Measurements from ENCODE around the gene MKLN1. TPM values are rescaled to one million over a fixed set of nuclear protein-coding genes. Genes with fewer than 3 reads are reported as not detected.

MKLN1 gene
- total and polyA plus RNA-seq, 7 donors, result 6.6 to 68.1 (median 48.2) TPM

DNA sequence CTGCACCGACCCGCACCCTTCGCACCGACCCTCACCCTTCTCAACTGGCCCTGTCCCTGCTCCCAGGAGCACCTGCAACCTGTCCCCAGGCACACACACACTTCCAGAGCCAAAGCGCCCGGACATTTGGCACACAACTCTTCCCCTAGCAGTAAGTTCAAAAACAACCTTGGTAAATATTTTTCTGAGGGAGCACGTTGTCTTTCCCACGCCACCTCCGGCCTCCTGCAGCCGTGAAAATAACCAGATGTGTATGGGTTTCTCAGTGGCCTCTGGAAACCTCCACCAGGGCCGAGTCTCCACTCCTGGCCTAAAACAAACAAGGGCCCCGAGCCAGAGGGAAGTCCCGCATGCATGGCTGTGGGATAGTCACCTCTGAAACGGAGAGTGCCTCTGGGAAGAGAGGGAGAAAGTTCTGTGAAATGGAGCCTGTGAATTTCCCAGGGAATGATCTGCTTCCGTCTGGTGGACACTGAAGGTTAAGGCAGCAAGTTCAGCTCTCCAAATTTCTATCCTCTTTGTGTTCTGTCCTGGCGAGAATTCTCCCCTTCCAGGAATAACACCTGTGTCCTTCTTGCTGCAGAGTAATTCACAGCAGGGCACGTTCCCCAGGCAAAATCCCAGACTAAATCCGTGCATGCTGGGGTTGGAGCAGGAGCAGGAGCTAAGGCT lies 213.0 kb downstream of the MKLN1 start:
- WGBS, 2 donors, result 59 to 65% methylated on average over 18 of the region's 18 CpGs
- DNase-seq, result peak; percentile 89
- H3K36me3 ChIP-seq, result no peaks in the 10 kb centered on the region

DNA sequence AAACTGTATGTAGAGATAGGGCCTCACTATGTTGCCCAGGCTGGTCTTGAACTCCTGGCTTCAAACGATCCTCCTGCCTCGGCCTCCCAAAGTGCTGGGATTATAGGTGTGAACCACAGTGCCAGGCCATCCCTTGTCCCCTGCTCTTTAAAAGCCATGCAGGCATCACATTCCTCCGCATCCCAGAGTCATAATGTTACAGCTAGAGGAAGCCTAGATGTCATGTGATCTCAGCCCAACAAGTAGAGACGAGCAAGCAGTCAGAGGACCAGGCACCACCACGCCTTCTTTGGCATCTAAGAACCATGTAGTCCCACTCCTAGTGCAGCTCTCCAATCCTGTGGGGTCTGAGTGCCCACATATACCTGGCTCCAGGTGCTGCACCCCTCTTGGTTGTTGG lies 215.6 kb downstream of the MKLN1 start:
- 91 to 93% methylated on average over 5 of the region's 5 CpGs for WGBS, 2 donors
- intact Hi-C loops (cut with DNase I), result loop anchor here (5.0 kb wide), 1 partner anchor 36 kb away; no protein-coding TSS in a partner anchor
- DNase-seq, result peak; percentile 40
- Histone ChIP-seq H3K4me1 (peaks cover 3 to 78% (median 49%) of the 10 kb centered on the region in 4 donors), H3K9me3 (no peaks in the 10 kb centered on the region), H3K27me3 (no peaks in the 10 kb centered on the region), H3K36me3 (no peaks in the 10 kb centered on the region), H3K4me3 (no peak overlapping the region), H3K27ac (peak overlapping the region in 3 of 4 donors; percentile 59 to 87 (median 60))
- TF ChIP-seq POLR2A (IDR thresholded peaks at IDR 0.05), result no peak
- TF ChIP-seq POLR2AphosphoS5 (IDR thresholded peaks at IDR 0.05), result no peak

More for the DNA sequence above, 213.0 kb downstream of the MKLN1 start:
- intact Hi-C loops (cut with DNase I), result loop anchor here (5.0 kb wide), 1 partner anchor 33 kb away; no protein-coding TSS in a partner anchor
- Histone ChIP-seq H3K27me3 (no peaks in the 10 kb centered on the region), H3K4me3 (no peak overlapping the region), H3K27ac (peak overlapping the region; percentile 60 to 87 (median 75)), H3K9me3 (no peaks in the 10 kb centered on the region), H3K4me1 (peaks cover 3 to 80% (median 47%) of the 10 kb centered on the region in 4 donors)
- peak in 1 of 4 donors; percentile 54 for TF ChIP-seq EP300 (IDR thresholded peaks at IDR 0.05)
- TF ChIP-seq POLR2AphosphoS5 (IDR thresholded peaks at IDR 0.05), result peak; percentile 36 to 81 (median 54)
- TF ChIP-seq, protein P1, sequence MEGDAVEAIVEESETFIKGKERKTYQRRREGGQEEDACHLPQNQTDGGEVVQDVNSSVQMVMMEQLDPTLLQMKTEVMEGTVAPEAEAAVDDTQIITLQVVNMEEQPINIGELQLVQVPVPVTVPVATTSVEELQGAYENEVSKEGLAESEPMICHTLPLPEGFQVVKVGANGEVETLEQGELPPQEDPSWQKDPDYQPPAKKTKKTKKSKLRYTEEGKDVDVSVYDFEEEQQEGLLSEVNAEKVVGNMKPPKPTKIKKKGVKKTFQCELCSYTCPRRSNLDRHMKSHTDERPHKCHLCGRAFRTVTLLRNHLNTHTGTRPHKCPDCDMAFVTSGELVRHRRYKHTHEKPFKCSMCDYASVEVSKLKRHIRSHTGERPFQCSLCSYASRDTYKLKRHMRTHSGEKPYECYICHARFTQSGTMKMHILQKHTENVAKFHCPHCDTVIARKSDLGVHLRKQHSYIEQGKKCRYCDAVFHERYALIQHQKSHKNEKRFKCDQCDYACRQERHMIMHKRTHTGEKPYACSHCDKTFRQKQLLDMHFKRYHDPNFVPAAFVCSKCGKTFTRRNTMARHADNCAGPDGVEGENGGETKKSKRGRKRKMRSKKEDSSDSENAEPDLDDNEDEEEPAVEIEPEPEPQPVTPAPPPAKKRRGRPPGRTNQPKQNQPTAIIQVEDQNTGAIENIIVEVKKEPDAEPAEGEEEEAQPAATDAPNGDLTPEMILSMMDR (IDR thresholded peaks at IDR 0.05), result peak; percentile 18 to 50 (median 30)
- no peak for TF ChIP-seq POLR2A (IDR thresholded peaks at IDR 0.05)

DNA sequence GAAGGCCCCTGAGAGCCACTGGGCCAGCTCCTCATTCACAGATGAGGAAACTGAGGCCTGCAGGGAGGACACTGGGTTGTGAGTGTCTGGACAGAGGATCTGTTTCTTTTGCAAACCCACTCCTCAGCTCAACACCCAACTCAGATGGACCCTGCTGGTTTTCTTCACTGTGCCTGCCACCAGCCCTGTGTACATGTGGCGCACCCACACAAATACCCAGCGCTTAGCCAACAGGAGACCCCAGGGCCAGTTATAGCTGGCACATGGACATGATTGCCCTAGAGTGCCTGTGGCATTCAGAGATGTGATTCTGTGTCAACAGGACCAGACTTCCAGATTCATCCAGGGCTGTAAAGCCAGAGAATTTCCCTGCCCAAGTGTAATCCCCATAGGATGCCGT lies 216.3 kb downstream of the MKLN1 start:
- no peak for DNase-seq
- no peaks in the 10 kb centered on the region for H3K36me3 ChIP-seq
- TF ChIP-seq POLR2A (IDR thresholded peaks at IDR 0.05) (no peak), POLR2AphosphoS5 (IDR thresholded peaks at IDR 0.05) (no peak), EP300 (IDR thresholded peaks at IDR 0.05) (no peak)
- TF ChIP-seq, protein P1 (IDR thresholded peaks at IDR 0.05), result no peak
- peaks cover 3 to 70% (median 42%) of the 10 kb centered on the region in 4 donors for H3K4me1 ChIP-seq
- no peak overlapping the region for H3K4me3 ChIP-seq
- WGBS, 2 donors, result 96% methylated on average over 3 of the region's 3 CpGs
- intact Hi-C loops (cut with DNase I), result loop anchor here (1.0 to 5.0 kb wide), 2 partner anchors 37 to 110 kb away; no protein-coding TSS in a partner anchor
- H3K9me3 ChIP-seq, result no peaks in the 10 kb centered on the region
- peak overlapping the region; percentile 21 to 87 (median 54) for H3K27ac ChIP-seq
- H3K27me3 ChIP-seq, result no peaks in the 10 kb centered on the region

DNA sequence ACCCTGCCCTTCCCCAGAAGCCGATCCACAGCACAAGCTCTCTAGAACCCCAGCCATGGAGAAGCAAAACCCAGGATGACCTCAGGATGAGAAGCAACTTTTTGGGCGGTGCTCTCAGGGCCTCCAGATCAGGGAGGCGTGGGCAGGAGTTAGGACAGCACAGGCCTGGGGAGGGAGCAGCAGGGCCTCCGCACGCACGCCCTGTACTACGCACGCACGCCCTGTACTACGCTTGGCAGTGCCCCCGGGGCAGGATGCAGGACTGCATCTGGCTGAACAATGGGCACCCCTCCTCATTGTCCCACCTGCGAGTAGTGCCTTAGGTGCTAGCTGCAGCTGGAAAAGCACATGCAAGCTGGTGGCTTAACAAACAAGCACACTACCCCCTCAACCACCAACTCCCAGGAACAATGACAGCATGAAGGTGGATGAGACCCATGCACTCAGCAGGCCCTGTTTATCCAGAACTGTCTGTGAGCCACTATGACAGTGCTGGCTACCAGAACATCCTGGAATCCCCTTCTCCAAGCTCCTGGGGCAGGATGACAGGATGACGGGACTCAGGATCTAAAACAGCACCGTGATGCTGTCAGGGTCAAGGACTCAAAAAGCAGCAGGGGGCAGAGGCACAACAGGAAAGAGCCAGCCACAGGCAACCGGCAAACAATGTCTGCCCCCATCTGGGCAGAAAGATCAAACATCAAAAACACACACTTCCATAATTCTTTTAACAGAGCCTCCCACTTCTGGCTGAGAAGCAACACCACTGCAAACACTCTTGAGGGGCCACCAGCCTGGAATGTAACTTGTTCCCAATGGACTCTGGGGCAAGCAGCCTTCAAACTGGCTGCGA lies 217.0 kb downstream of the MKLN1 start:
- TF ChIP-seq, protein P1 (IDR thresholded peaks at IDR 0.05), result no peak
- peak in 1 of 4 donors; percentile 38 for TF ChIP-seq POLR2AphosphoS5 (IDR thresholded peaks at IDR 0.05)
- Histone ChIP-seq H3K27me3 (no peaks in the 10 kb centered on the region), H3K4me1 (peaks cover 3 to 64% (median 36%) of the 10 kb centered on the region in 4 donors), H3K4me3 (no peak overlapping the region), H3K27ac (peak overlapping the region; percentile 21 to 87 (median 54)), H3K36me3 (no peaks in the 10 kb centered on the region), H3K9me3 (no peaks in the 10 kb centered on the region)
- peak; percentile 71 for DNase-seq
- WGBS, 2 donors, result 78 to 86% methylated on average over 16 of the region's 16 CpGs
- intact Hi-C loops (cut with DNase I), result loop anchor here (1.0 to 5.0 kb wide), 2 partner anchors 37 to 110 kb away; no protein-coding TSS in a partner anchor

DNA sequence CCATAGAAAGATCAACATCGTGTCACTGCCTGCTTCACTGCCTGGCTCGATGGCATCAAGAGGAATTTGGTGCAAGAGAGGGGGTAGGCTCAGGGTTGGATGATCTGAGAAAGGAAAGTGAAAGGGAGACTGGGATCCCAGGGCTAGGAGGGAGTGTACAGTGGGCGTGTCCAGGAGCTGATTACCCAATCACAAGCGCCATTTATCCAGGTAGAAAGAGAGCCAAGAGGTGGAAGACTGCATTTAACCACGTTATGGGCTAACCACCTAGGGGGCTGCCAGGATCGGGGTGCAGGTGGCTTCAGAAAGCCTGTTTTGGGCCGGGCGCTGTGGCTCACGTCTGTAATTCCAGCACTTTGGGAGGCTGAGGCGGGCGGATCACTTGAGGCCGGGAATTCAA lies 218.4 kb downstream of the MKLN1 start:
- no peak for TF ChIP-seq POLR2AphosphoS5 (IDR thresholded peaks at IDR 0.05)
- no peak for TF ChIP-seq POLR2A (IDR thresholded peaks at IDR 0.05)
- no peak for TF ChIP-seq EP300 (IDR thresholded peaks at IDR 0.05)
- TF ChIP-seq, protein P1 (IDR thresholded peaks at IDR 0.05), result no peak
- no peaks in the 10 kb centered on the region for H3K9me3 ChIP-seq
- no peak overlapping the region for H3K4me3 ChIP-seq
- H3K4me1 ChIP-seq, result peaks cover 0 to 58% (median 25%) of the 10 kb centered on the region in 4 donors
- 64 to 80% methylated on average over 12 of the region's 12 CpGs for WGBS, 2 donors
- peak; percentile 60 for DNase-seq
- H3K36me3 ChIP-seq, result no peaks in the 10 kb centered on the region
- H3K27ac ChIP-seq, result peak overlapping the region; percentile 3 to 87 (median 36)
- no peaks in the 10 kb centered on the region for H3K27me3 ChIP-seq
- intact Hi-C loops (cut with DNase I), result no loop called here
